HG03378 (cell line): ENCODE measurements around the gene MSH5.
A peak's percentile ranks its signal among the peaks of the same experiment; 100 is the strongest.

ENCODE experiments used
- ATAC-seq: cut with Tn5 transposase; IDR thresholded peaks from one replicate; pipeline ENCODE4 v1.9.1; 2021; ENCODE audit warnings: mild to moderate bottlenecking, moderate library complexity; ENCODE audit not compliant: unreplicated experiment

MSH5 gene

DNA sequence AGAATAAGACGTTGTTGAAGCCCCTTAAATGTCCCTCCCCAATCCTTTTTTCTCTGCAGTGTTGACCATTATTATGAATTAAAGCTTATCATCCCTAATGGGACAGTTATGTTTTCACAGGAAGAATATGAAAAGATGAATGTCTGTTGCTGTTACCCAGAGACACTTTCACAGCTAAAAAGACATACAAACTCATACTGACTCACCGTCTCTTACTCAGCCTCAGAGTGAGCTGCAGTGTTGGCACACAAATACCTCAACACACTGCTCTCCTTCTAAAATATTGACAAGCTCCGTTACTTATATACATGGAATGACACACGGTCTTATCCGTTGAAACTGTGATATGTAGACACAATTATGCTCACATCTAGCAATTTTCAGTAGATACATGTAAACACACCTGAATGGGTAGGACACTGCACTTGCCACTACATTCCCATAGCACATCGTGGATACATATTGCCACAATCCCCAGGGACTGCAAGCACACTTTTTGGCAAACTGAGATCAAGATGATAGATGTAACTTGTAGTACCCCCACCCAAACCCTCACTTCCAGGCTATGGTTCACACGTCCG is 13.0 kb downstream of the MSH5 start:
- no peak for ATAC-seq

DNA sequence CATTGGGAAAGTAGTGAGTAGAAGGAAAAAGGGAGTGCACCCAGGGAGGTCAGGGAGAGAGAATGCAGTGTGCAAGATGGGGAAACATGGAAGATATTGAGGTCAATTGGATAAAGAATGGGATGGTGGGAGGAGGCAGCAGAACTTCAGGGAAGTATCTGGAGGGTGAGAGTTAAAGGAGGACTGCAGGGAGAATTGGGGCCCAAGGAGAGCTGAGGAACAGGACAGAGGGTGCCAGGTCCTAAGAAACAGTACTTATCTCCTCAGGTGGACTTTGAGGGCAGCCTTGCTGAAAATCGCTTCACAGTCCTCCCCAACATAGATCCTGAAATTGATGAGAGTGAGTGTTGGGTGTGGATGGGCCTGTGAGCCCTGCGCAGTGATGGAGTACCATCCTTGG is 18.5 kb downstream of the MSH5 start:
- no peak for ATAC-seq

DNA sequence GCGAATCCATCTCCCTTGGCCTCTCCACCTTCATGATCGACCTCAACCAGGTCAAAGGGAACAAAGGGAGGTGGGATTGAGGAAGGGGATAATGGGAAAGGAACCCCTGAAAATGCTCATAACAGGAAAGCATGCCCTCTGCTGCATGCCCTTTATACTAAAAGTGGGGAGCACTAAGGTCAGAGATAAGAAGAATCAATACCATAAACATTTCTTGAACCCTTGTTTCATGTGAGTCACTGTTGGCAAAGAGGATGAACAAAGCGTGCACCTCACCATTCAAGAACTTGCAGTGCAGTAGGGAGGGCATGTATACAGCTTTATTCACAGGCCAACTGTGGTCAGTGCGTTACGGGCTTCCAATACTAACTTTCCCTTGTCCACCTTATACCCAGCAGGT is 21.0 kb downstream of the MSH5 start:
- no peak for ATAC-seq

DNA sequence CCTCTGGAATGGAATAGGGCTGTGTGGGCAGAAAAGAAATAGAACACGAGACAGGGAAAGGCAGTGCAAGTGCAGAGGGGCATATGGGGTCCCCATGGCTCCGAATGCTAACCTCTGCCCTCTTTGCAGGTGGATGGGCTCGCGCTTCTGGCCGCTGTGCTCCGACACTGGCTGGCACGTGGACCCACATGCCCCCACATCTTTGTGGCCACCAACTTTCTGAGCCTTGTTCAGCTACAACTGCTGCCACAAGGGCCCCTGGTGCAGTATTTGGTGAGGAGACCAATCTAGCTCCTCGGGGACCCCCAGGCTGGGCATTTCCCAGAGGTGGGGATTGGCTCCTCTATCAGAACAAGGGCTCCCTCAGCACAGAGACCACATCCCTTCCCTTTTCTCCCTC is 21.5 kb downstream of the MSH5 start:
- no peak for ATAC-seq

DNA sequence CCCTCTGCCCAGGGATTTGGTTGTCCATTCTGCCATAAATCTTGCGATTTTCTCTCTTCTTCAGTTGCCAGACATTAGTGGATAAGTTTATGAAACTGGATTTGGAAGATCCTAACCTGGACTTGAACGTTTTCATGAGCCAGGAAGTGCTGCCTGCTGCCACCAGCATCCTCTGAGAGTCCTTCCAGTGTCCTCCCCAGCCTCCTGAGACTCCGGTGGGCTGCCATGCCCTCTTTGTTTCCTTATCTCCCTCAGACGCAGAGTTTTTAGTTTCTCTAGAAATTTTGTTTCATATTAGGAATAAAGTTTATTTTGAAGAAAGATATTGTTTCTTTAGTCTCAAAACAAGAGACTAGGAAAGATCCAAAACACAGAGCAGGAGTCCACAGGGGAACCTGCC is 22.6 kb downstream of the MSH5 start, which contains the start of gene SAPCD1:
Gene SAPCD1 (plus strand): TSS at position 301 of the 400 bp plus-strand sequence. CDS start 399 bp downstream, outside the sequence.
- no peak for ATAC-seq

DNA sequence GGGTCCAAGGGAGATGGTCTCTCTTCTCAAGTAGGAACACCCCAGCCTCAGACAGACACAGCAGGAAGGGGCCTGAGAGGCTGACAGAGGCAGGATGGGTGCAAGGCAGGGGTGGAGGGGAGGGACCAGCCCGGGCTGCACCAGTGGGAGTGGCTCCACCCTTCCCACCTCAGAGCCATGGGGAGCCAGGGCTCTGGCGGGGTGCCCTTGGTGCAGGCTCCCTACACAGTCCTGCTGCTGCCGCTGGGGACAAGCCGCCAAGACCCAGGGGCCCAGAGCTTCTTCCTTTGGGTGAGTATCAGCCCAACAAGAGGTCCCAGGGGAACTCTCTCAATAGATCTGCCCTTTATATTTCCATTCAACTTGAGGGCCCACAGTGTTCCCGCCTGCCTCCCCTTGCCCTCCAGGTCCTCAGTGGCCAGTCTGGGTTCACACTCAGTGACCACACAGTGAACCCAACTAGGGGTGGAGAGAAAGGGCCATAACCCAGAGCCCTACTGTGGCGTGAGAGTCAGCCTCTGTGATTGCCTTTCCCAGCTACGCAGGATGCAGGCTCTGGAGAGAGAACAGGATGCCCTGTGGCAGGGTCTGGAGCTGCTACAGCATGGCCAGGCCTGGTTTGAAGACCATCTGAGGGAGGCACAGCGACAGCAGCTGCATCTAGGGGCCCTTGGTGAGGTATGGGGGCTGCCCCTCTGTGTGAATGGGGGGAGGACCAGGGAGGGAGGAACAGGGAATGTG is 23.2 kb downstream of the MSH5 start:
- ATAC-seq: no peak

DNA sequence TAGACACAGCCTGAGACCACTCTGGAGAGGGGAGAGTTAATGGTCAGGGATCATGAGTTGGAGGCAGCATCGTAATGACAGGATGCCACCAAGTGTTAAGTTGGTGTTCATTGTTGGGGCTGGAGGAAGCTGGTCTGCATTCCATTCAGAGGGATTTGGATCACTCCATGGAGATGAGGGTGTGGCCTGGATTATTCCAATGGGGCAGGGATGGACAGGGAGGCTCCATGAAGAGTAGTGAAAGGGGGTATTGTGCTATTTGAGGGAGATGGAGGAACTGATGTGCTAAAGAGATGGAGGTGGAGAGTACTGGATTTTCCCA is 23.8 kb downstream of the MSH5 start:
- no peak for ATAC-seq

DNA sequence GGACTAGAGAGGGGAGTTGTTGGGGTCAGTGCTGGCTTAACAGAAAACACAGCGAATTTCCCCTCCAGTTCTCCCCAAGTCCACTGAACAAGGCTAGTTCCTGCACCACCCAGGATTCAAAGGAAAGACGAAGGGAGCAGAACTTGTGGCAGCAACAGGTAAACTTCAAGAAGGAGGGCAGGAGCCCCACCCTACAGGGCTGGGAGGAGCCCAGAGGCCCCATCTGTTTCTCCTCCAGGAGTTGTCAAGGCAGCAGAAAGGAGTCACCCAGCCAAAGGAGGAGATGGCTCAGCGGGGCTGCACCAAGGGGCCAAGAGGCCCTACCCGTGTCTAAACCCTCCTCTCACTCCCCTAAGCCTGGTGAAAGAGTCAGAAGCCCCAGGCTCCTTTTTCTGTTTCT is 24.4 kb downstream of the MSH5 start:
- no peak for ATAC-seq

DNA sequence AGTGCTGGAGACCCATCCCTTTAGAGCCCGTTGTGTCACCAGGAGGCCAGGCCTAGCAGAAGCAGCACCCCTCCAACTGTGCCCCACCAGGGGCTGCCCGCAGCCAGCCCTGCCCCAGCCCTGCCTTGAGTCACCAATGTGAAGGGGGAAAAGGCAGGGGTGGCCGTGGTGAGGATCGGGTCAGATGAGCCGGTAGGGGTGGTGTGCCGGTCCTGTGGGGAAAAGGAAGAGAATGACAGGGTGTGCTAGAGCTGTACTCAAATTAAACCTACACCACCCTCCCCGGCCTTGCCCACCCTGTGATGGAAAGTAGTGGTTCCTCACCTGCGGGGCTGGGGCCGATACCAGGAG is 25.7 kb downstream of the MSH5 start:
- ATAC-seq: no peak

DNA sequence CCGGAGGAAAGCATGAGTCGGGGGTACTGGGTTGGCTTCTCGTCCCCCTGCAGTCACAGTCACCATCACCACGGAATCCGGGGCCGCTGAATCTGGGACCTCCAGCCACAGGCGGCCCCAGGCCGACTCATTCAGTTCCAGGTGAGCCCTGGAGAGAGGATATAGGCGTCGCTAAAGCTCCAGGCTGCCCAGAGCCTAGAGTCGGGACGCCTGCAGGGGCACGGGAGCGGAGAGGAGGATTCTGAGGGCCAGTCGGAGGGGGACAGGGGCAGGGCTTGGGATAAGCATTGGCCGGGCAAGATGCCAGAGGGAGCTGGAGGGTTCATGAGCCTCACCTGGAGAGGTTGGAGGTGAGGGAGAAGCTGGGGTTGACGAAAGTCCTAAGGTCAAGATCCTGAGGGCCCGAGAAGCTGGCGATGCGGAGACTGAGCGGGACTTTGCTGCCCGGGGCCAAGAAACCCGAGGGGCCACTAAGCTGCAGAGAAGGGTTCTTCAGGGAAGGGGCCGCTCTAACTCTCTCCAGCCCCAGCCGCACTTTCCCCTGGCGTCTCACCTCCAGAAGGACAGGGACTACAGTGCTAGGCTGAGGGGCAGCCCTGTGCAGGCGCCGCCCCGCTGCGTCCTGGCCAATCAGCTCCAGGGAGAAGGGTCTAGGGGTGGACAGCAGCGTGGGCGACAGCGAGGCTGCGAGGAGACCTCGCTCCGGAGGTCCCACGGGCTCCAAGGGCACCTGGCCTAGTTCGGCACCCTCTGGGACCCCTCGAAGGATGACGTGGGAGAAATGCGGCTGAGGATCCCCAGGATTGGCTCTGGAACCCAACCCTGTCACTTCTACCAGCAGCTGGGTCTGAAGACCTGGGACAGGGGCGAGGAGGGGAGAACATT is 26.3 kb downstream of the MSH5 start:
- no peak for ATAC-seq

DNA sequence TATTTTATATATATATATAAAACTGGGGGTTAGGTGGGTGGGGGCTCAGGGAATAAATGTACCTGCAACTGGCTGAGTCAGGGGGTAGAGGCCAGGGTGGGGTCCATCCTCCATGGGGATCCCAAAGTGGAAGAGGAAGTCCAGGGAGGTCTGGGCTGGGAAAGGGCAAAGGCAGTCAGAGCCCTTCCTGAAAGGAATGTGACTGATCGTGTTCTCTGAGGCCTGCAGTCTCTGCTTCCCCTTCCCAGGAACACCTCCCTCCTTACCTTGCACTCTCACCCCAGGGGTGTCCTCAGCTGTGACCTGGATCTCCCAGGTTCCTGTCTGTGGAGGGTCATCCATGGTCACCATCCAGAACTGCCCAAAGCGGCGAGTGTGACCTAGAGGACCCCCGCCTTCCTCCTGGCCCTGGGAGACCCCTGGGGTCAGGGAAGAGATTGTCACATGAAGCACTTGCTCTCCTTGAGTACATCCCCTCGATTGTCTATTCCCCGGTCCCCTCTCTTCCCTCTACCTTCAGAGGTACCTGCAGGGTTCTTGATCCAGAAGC is 27.4 kb downstream of the MSH5 start:
- no peak for ATAC-seq

DNA sequence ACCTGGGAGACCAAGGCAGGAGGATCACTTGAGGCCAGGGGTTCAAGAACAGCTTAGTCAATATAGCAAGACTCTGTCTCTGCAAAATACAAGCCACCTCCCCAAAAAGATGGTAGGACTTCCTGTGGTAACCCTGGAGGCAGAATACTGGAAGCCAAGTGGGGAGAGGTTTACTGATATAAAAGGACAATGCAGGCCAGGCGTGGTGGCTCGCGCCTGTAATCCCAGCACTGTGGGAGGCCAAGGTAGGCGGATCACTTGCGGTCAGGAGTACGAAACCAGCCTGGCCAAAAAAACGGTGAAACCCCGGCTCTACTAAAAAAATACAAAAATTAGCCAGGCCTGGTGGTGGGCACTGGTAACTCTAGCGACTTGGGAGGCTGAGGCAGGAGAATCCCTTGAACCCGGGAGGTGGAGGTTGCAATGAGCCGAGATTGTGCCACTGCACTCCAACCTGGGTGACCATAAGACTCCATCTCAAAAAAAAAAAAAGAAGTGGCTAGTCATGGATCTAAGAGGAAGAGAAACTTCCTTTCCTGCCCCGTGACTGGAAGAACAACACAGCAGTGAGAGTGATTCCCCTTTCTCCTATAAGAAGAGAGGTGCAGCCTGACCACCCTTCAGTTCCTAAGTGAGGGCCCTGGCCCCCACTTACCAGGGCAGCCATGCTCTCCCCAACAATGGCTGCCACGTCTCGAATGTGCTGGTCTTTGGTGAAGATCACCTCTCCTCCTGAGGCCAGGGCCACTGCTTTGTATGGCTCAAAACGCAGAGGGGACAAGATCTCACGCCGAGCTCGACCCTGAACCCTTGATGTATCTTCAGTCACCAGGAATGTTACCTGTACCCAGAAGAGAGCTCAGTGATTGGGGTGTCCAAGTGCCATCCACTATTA is 28.8 kb downstream of the MSH5 start:
- no peak for ATAC-seq

DNA sequence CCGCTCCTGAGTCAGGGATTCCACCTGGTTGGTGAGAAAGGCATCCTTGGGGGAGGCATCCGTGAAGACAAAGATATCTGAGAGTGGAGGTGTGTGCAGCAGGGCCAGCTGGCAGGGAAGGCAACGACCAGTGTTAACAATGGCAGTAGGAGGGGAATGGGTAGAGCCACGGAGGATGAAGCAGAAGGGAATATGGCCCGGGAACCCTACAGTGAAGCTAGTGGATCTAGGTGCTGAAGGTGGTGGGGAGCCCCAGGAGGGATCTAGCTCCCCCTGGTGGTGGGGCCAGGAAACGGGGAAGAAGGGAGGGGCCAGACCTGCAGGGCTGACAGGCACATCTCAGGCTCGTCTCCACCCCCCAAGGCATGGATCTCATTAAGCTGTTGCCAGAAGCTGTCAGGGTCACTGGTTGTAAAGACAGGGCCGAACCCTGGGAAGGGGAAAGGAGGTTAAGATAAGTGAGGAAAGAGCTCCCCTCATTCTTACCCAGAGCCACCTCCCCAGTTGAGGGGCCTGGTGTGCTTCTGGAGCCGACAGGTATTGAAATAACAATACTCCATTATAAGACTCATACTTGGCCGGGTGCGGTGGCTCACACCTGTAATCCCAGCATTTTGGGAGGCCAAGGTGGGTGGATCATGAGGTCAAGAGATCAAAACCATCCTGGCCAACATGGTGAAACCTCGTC is 30.0 kb downstream of the MSH5 start:
- ATAC-seq: no peak

DNA sequence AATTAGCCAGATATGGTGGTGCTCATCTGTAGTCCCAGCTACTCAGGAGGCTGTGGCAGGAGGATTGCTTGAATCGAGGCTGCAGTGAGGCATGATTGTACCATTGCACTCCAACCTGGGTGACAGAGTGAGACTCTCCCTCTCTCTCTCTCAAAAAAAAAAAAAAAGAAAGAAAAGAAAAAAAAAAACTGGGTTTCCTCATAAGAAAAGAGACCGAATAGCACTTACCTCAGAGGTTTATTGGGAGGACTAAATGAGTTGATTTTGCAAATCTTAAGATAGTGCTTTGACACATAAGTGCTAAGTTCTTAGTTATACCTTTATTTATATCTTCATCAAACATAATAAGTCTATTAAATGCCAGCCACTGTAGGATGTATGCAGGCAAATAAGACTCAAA is 31.1 kb downstream of the MSH5 start:
- ATAC-seq: no peak

DNA sequence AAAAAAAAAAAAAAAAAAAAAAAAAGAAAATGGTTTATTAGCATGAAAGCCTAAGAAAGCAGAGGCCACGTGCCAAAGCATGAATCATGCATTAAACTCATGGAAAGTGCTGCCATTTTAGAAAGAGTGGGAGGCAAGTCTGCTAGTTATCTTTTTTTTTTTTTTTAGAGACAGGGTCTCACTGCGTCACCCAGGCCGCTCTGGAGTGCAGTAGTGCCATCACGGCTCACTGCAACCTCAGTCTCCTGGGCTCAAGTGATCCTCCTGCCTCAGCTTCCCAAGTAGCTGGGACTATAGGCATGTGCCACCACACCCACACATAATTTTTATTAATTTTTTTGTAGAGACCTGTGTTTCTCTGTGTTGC is 32.2 kb downstream of the MSH5 start:
- no peak for ATAC-seq

DNA sequence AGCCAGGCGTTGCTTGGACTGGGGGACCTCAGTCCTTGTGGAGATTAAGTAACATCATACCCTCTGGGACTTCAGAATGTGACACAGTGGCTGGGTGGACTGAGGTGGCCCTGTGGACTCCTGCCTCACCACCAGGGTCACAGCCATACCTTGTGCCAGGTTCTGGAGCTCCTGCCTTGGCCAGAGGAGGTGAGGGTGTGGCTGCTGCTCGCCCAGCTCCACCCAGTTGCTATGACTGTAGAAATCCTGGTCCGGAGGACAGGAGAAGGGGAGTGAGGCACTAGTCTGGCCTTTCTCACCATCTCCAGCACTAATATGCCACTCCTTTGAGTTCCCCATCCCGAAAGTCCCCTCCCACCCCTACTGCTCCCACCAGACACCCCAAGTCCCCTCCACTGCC is 35.4 kb downstream of the MSH5 start:
- ATAC-seq: no peak

DNA sequence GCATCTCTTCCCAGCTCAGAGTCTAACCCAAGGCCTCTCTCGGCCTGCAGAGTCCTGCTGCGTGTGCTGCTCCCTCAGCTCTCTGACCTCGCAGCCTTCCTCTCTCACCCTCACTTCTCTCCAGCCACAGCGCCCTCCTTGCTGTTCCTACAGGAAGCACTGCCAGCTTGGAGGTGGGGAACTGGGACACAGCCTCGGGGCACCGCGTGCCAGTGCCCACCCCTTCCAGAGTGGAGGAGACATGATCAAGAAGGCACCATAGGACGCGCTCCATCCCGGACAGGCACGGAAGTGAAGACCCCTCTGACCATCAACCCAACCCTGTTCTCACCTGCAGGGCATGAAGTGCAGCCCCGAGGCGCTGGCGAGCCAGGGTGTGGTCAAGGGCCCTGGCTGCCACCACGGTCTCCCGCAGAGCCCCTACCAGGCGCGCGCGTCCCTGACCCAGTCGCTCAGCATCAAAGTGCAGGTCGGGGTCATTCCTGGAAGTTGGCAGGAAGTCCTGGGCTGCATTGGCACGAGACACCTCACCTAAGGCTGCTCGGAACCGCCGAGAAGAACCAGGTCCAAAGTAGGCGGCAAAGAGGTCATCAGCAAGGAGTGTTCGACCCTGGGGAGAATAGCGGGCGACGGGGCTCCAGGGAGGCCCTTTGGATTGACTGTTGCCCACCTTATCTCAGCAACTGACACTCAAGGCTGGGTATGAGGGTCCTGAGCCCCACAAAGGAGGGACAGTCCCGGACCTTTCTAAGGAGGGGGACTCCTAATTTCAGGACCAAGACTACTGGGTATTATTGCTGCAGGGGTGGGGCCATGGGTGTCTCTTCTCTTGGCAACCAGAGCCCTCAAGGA is 36.1 kb downstream of the MSH5 start:
- ATAC-seq: no peak

DNA sequence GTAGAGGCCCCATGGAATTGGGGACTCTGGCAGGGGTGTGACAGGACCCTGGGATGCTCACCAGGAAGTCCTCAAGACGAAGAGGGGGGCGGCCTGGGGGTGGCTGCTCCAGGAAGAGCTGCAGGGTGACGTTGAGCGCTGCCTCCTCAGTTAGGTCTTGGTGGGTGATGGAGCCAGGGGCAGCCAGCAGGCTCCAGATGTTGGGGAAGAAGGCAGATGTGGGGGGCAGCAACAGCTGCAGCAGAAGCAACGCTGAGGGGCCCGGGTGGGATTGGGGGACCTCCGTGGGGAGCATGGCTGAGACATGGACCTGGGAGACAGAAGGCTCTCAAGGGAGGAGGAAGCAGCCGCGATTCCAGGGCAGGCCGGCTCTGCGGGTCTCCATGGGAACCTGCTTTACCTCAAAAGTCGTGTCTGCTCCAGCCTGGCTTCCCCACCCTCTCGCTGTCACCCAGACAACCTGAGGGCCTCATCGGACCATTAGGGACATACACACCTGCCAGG is 36.7 kb downstream of the MSH5 start:
- no peak for ATAC-seq

DNA sequence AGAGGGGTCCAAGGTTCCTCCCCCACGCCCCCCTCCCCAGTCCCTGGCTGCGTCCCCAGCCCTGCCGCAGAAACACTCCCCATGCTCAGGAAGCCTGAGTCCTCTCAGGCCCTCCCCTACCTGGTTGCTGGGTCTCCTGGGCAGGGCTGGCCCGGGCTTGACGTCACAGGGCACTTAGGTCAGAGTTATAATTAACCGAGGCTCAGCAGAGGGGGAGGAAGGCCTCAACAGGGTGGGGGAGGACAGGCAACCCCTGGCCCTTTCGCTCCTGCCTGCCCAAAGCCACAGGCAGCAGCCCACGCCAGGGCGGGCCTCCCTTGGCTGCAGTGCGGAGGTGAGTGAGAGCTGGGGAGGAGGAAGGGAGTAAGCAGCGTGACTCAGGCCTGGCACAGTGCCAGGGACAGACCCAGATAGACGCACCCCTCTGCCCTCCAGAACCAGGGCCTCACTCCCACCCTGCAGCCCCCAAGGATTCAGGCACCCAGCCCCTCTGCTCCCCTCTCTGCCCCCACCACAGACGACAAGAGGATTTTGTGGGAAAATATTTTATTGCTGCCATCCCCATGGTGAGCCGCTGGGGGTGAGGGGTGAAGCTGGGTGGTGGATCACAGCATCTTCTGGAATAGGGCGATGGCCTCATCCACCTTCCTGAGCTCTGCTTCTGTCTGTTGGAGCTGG is 37.3 kb downstream of the MSH5 start, which contains the start of gene VWA7:
Gene VWA7 (minus strand): TSS at position 340 of the 678 bp plus-strand sequence. CDS start 549 bp downstream, outside the sequence.
- ATAC-seq: peak; percentile 66
